Spleen (tissue), 7 donors: Measurements from ENCODE around the gene MED13L.

Source experiments
- POLR2A ChIP-seq, 3 donors: fragments of 450-650 bp; IDR thresholded peaks; one replicate each; pipeline ENCODE4 v1.5.1; 2017; ENCODE audit warnings: antibody characterized with exemption in 3 of 3, mild to moderate bottlenecking in 1 of 3
- TF ChIP-seq, protein P1 (sequence below), 11 experiments: fragments of 200-600 bp in 7 of 11; fragments of 450-650 bp in 4 of 11; sonication (generic) in 4 of 11; IDR thresholded peaks in 8 of 11; conservative IDR thresholded peaks in 3 of 11; 1 replicate in 7 of 11; 2 replicates in 4 of 11; pipeline versions ENCODE4 v1.4.0 to v1.8.0; 2016 to 2021; ENCODE audit warnings: antibody characterized with exemption in 11 of 11, inconsistent platforms in 4 of 11, mild to moderate bottlenecking in 1 of 11
- donor health status: DM: no; HTN: no; CAD: no; lungs with moderate emphysema.
- donor health status: DM: no; HTN: no; CAD: no.
- donor health status: DM: no; HTN: no; CAD: no.

DNA sequence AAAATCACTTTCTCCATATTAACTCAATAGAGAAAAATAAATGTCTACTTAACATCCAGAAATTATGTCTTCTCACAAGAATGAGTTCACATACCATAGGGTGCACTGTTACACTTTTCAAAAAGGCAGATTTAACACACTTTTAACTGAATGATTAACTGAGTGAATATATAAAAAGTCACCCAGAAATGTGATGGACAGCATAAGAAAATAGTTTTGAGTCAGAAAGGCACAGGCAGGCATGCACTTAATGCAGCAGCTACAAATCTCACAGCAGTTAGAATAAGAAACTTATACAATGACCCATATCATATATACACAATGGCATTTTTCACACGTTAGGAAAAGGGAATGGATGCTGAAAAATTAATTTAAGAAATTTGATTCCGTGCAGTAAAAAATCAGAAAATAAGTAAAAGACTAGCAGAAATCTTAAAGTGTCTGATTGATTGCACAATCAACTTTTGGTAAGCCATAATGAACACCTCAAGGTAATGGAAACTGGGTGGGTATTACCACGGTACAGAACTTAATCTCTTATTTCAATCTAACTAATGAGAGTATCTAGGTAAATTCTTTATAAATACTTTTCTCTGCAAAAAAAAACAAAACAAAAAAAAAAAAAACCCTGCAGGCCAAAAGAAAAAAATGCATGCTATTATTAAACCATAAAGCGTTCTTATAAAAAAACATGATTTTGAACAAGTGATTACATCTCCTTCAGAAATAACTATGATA, 3.5 kb downstream of the MED13L start:
- TF ChIP-seq, protein P1, sequence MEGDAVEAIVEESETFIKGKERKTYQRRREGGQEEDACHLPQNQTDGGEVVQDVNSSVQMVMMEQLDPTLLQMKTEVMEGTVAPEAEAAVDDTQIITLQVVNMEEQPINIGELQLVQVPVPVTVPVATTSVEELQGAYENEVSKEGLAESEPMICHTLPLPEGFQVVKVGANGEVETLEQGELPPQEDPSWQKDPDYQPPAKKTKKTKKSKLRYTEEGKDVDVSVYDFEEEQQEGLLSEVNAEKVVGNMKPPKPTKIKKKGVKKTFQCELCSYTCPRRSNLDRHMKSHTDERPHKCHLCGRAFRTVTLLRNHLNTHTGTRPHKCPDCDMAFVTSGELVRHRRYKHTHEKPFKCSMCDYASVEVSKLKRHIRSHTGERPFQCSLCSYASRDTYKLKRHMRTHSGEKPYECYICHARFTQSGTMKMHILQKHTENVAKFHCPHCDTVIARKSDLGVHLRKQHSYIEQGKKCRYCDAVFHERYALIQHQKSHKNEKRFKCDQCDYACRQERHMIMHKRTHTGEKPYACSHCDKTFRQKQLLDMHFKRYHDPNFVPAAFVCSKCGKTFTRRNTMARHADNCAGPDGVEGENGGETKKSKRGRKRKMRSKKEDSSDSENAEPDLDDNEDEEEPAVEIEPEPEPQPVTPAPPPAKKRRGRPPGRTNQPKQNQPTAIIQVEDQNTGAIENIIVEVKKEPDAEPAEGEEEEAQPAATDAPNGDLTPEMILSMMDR (IDR thresholded peaks at IDR 0.05 in 8 of 11, conservative IDR thresholded peaks at IDR 0.05 in 3 of 11), result no peak
- TF ChIP-seq POLR2A (IDR thresholded peaks at IDR 0.05), result no peak
